ENCODE measurements around the gene GABRB3. TPM values are rescaled to one million over a fixed set of nuclear protein-coding genes. Genes with fewer than 3 reads are reported as not detected.

The GABRB3 gene
- total RNA-seq, 1 donor from 2014 or later = 8.8 TPM

DNA sequence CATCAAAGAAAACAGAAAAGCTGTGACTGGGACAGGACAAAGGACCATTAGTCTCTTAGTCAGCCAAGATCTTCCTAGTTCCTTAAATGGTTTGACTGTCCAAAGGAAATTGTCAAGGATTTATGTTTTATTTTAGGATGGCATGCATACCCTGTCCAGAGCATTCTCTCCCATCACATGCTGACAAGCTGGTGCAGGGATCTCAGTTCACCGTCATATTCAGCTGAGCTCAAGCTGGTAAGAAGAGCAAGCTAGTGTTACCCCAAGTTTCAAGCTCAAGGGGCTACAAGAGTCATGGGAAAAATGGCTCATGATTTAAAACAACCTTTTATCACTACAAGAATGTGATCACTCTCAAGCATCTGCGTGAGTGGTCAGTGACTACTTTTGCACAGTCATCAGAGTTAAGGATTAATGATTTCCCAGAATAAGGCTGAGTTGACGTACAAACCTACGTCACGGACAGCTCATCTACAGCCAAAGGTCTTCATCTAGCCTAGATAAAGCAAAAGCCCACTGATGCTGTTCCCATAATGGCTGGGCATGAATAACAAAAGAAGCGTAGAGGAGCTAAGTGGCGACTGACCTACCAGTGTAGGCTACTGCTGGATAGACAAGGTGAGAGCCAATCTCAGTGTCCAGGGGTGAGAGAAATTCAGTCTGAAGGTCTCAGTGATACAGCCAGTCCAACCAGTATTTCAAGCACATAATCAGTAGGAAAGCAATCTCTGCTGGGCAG lies 157.5 kb downstream of the GABRB3 start:
- no peaks in the 10 kb centered on the region for H3K79me2 ChIP-seq (ENCODE audit: low read depth)
- Mint-ChIP-seq H3K36me3 (peaks cover 9% of the 10 kb centered on the region), H3K27me3 (ENCODE audit: insufficient read depth, low read depth) (peaks cover 7% of the 10 kb centered on the region), H3K27ac (no peak overlapping the region), H3K9me3 (peaks cover 10% of the 10 kb centered on the region), H3K4me3 (no peak overlapping the region), H3K4me1 (peaks cover 8% of the 10 kb centered on the region)
- no peaks in the 10 kb centered on the region for H4K20me1 ChIP-seq (ENCODE audit: low read depth)
- H3K9ac ChIP-seq = no peak overlapping the region
- DNase-seq (ENCODE audit: low spot score) = no peak
- H3K27ac ChIP-seq = no peak overlapping the region
- H3K4me2 ChIP-seq = no peak overlapping the region
- H2AFZ ChIP-seq (replicated peaks) = no peak overlapping the region
- H3K36me3 ChIP-seq = no peaks in the 10 kb centered on the region
- H3K4me3 ChIP-seq = no peak overlapping the region
- TF ChIP-seq, protein P1, sequence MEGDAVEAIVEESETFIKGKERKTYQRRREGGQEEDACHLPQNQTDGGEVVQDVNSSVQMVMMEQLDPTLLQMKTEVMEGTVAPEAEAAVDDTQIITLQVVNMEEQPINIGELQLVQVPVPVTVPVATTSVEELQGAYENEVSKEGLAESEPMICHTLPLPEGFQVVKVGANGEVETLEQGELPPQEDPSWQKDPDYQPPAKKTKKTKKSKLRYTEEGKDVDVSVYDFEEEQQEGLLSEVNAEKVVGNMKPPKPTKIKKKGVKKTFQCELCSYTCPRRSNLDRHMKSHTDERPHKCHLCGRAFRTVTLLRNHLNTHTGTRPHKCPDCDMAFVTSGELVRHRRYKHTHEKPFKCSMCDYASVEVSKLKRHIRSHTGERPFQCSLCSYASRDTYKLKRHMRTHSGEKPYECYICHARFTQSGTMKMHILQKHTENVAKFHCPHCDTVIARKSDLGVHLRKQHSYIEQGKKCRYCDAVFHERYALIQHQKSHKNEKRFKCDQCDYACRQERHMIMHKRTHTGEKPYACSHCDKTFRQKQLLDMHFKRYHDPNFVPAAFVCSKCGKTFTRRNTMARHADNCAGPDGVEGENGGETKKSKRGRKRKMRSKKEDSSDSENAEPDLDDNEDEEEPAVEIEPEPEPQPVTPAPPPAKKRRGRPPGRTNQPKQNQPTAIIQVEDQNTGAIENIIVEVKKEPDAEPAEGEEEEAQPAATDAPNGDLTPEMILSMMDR (IDR thresholded peaks at IDR 0.05) = no peak
- TF ChIP-seq EZH2 (IDR thresholded peaks at IDR 0.05) (no peak), EZH2phosphoT487 (IDR thresholded peaks at IDR 0.05) (no peak)
- H3K27me3 ChIP-seq = no peaks in the 10 kb centered on the region
- H3F3A ChIP-seq (ENCODE audit: low read depth) = no peaks in the 10 kb centered on the region
- no peaks in the 10 kb centered on the region for H3K9me3 ChIP-seq (ENCODE audit: low read depth)
- peaks cover 2% of the 10 kb centered on the region for H3K4me1 ChIP-seq

DNA sequence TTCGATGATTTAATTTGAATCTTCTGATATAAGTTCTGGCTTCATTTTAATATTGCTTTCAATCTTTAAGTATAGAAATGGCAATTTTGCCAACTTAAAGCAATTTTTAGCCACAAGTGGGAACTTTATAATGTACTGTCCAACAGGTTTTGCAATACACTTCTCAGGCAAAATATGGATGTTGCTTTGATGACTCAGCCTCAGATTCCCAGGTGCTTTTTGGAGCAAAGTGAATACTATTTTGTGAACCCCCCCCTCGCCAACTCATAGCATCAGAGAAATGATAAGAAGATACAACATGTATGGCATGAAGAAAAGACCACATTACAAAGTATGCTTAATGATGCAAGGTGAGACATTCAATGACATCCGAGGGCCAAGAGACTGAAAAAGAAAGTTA lies 158.1 kb downstream of the GABRB3 start:
- H3K27ac ChIP-seq = no peak overlapping the region
- H3K36me3 Mint-ChIP-seq = peaks cover 5% of the 10 kb centered on the region
- H2AFZ ChIP-seq (replicated peaks) = no peak overlapping the region
- H3K27me3 Mint-ChIP-seq (ENCODE audit: insufficient read depth, low read depth) = peaks cover 6% of the 10 kb centered on the region
- TF ChIP-seq, protein P1 (IDR thresholded peaks at IDR 0.05) = no peak
- TF ChIP-seq EZH2phosphoT487 (IDR thresholded peaks at IDR 0.05) (no peak), EZH2 (IDR thresholded peaks at IDR 0.05) (no peak)
- H3K27ac Mint-ChIP-seq = no peak overlapping the region
- H3K27me3 ChIP-seq = no peaks in the 10 kb centered on the region
- H3K79me2 ChIP-seq (ENCODE audit: low read depth) = no peaks in the 10 kb centered on the region
- no peaks in the 10 kb centered on the region for H3K36me3 ChIP-seq
- H3F3A ChIP-seq (ENCODE audit: low read depth) = no peaks in the 10 kb centered on the region
- H3K4me1 Mint-ChIP-seq = peaks cover 1% of the 10 kb centered on the region
- H4K20me1 ChIP-seq (ENCODE audit: low read depth) = no peaks in the 10 kb centered on the region
- no peaks in the 10 kb centered on the region for H3K9me3 ChIP-seq (ENCODE audit: low read depth)
- no peak overlapping the region for H3K4me2 ChIP-seq
- H3K4me3 Mint-ChIP-seq = no peak overlapping the region
- no peaks in the 10 kb centered on the region for H3K4me1 ChIP-seq
- no peak overlapping the region for H3K4me3 ChIP-seq
- H3K9ac ChIP-seq = no peak overlapping the region
- no peak for DNase-seq (ENCODE audit: low spot score)
- H3K9me3 Mint-ChIP-seq = peaks cover 11% of the 10 kb centered on the region

DNA sequence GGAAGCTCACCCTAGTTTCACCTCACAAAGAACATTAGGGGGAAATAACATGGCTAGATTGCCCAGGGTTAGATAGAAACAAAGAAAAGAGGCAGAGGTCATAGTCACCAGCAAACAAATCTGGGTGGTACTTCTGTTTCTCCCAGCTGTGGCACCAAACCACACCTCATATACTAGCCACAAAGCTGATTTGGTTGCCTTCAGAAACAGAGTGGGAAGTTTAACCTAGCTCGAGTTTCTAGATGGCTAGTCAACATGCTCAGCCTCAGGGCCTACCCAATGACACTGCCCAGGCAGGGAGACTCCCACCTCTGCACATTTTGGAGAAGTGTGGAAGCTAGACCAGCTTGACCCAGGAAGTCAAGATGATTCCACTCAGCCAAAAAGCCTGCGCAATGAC lies 174.2 kb downstream of the GABRB3 start:
- H3K27ac ChIP-seq = no peak overlapping the region
- no peaks in the 10 kb centered on the region for H3K4me1 ChIP-seq
- H3K27me3 ChIP-seq = no peaks in the 10 kb centered on the region
- peaks cover 31% of the 10 kb centered on the region for H3K9me3 Mint-ChIP-seq
- H3K27me3 Mint-ChIP-seq (ENCODE audit: insufficient read depth, low read depth) = no peaks in the 10 kb centered on the region
- no peak overlapping the region for H3K4me3 ChIP-seq
- H3K27ac Mint-ChIP-seq = no peak overlapping the region
- TF ChIP-seq EZH2phosphoT487 (IDR thresholded peaks at IDR 0.05) = no peak
- TF ChIP-seq, protein P1 (IDR thresholded peaks at IDR 0.05) = no peak
- TF ChIP-seq EZH2 (IDR thresholded peaks at IDR 0.05) = no peak
- H3K4me3 Mint-ChIP-seq = no peak overlapping the region
- H3K4me2 ChIP-seq = no peak overlapping the region
- H3F3A ChIP-seq (ENCODE audit: low read depth) = no peaks in the 10 kb centered on the region
- no peaks in the 10 kb centered on the region for H3K79me2 ChIP-seq (ENCODE audit: low read depth)
- H3K9me3 ChIP-seq (ENCODE audit: low read depth) = peaks cover 5% of the 10 kb centered on the region
- H3K36me3 ChIP-seq = no peaks in the 10 kb centered on the region
- no peak for DNase-seq (ENCODE audit: low spot score)
- H2AFZ ChIP-seq (replicated peaks) = no peak overlapping the region
- no peak overlapping the region for H3K9ac ChIP-seq
- H3K4me1 Mint-ChIP-seq = peaks cover 7% of the 10 kb centered on the region
- peaks cover 7% of the 10 kb centered on the region for H3K36me3 Mint-ChIP-seq
- no peaks in the 10 kb centered on the region for H4K20me1 ChIP-seq (ENCODE audit: low read depth)

All from neural progenitor cell (in vitro differentiated cells).